H1 (cell line): ENCODE measurements around the gene EME2.

Experiments
- EZH2 ChIP-seq: fragments of 200-600 bp; sonication (generic); IDR thresholded peaks from 2 replicates; pipeline ENCODE4 v1.7.1; 2012; ENCODE audit warnings: low read depth, mild to moderate bottlenecking, moderate library complexity, low read length, inconsistent platforms; ENCODE audit not compliant: severe bottlenecking
- POLR2A ChIP-seq, 2 experiments: IDR thresholded peaks; 1 replicate in 1 of 2; 2 replicates in 1 of 2; pipeline ENCODE4 v1.6.1; 2011; ENCODE audit warnings: low read depth in 2 of 2, low read length in 2 of 2, mild to moderate bottlenecking in 2 of 2; ENCODE audit errors: control extremely low read depth in 1 of 2
- TAF1 ChIP-seq: IDR thresholded peaks from 2 replicates; pipeline ENCODE4 v1.6.1; 2011; ENCODE audit warnings: mild to moderate bottlenecking, low read depth, low read length

- TF ChIP-seq TAF1: no peak
- no peak for TF ChIP-seq EZH2
- no peak for TF ChIP-seq POLR2A (IDR thresholded peaks at IDR 0.05; ENCODE audit: control extremely low read depth in 1 of 2, low read depth in 2 of 2, low read length in 2 of 2)
These were observed 10.3 kb upstream of the EME2 start for GRCh38 chr16:1762196-1762878.
